HepG2 (cell line): ENCODE data around the gene FABP1. TPM values are rescaled to one million over a fixed set of nuclear protein-coding genes. Genes with fewer than 3 reads are reported as not detected.

Source experiments
- FLYWCH1 ChIP-seq: sonication (generic); formaldehyde crosslinking; IDR thresholded peaks from 2 replicates; pipeline ENCODE4 v1.8.1; 2023; ENCODE audit warnings: mild to moderate bottlenecking, missing genetic modification reagents
- GPN1 ChIP-seq: sonication (generic); formaldehyde crosslinking; IDR thresholded peaks from 2 replicates; pipeline ENCODE4 v1.5.1; 2020; ENCODE audit warnings: missing genetic modification reagents, borderline replicate concordance
- HDAC1 ChIP-seq: sonication (generic); formaldehyde crosslinking; IDR thresholded peaks from 2 replicates; pipeline ENCODE4 v1.5.1; 2020; ENCODE audit warnings: mild to moderate bottlenecking, missing genetic modification reagents
- ISX ChIP-seq: sonication (generic); formaldehyde crosslinking; conservative IDR thresholded peaks from 2 replicates; pipeline ENCODE4 v1.5.0; 2020; ENCODE audit warnings: missing genetic modification reagents
- RBM22 ChIP-seq: fragments of 200-400 bp; formaldehyde crosslinking; optimal IDR thresholded peaks from 2 replicates; pipeline ENCODE3; 2017; ENCODE audit warnings: mild to moderate bottlenecking, low read length, moderate library complexity
- XBP1 ChIP-seq: sonication (generic); formaldehyde crosslinking; IDR thresholded peaks from 2 replicates; pipeline ENCODE4 v1.5.0; 2020; ENCODE audit warnings: missing genetic modification reagents
- ZNF20 ChIP-seq: sonication (generic); formaldehyde crosslinking; IDR thresholded peaks from 2 replicates; pipeline ENCODE4 v1.4.0; 2020; ENCODE audit warnings: mild to moderate bottlenecking, moderate library complexity, missing genetic modification reagents
- ZNF235 ChIP-seq: sonication (generic); formaldehyde crosslinking; IDR thresholded peaks from 2 replicates; pipeline ENCODE4 v1.8.1; 2023; ENCODE audit warnings: mild to moderate bottlenecking, missing genetic modification reagents, borderline replicate concordance
- ZNF282 ChIP-seq: fragments of 450-650 bp; IDR thresholded peaks from 2 replicates; pipeline ENCODE4 v1.6.1; 2018; ENCODE audit not compliant: partially characterized antibody
- ZNF354B ChIP-seq: sonication (generic); formaldehyde crosslinking; IDR thresholded peaks from 2 replicates; pipeline ENCODE4 v1.8.0; 2022; ENCODE audit warnings: mild to moderate bottlenecking, missing genetic modification reagents
- ZNF382 ChIP-seq: sonication (generic); formaldehyde crosslinking; IDR thresholded peaks from 2 replicates; pipeline ENCODE4 v1.5.0; 2020; ENCODE audit warnings: missing genetic modification reagents, mild to moderate bottlenecking, borderline replicate concordance
- ZNF468 ChIP-seq: sonication (generic); formaldehyde crosslinking; IDR thresholded peaks from 2 replicates; pipeline ENCODE4 v1.8.0; 2022; ENCODE audit warnings: mild to moderate bottlenecking, moderate library complexity, missing genetic modification reagents
- ZNF703 ChIP-seq: sonication (generic); formaldehyde crosslinking; IDR thresholded peaks from 2 replicates; pipeline ENCODE4 v1.5.1; 2020; ENCODE audit warnings: missing genetic modification reagents, mild to moderate bottlenecking, moderate library complexity, borderline replicate concordance
- polyA plus RNA-seq, 8 experiments: library from polyadenylated mRNA; depleted of rRNA in 3 of 8; stranded (reverse) in 7 of 8; unstranded in 1 of 8; fragments of >200 nt; fragmentation: Illumina TruSeq in 4 of 8; extraction: Trizol in 4 of 8; gene quantifications; 2 replicates each; pipeline versions ENCODE4 v1.2.1 to v1.2.3, GENCODE V29; 2011 to 2016; ENCODE audit warnings: low read depth in 4 of 8, missing spikeins in 1 of 8, mixed read lengths in 1 of 8; ENCODE audit not compliant: insufficient read depth in 1 of 8
- total RNA-seq, 5 experiments: library from RNA; depleted of rRNA; stranded (reverse); fragments of >200 nt; fragmentation: Illumina TruSeq; extraction: Trizol; gene quantifications; 2 replicates each; pipeline ENCODE4 v1.2.3, GENCODE V29; 2016; ENCODE audit warnings: low read depth in 1 of 5
- TF ChIP-seq, protein P1 (sequence below): sonication (generic); formaldehyde crosslinking; IDR thresholded peaks from 2 replicates; pipeline ENCODE4 v1.9.0; 2022; ENCODE audit warnings: missing genetic modification reagents, mild to moderate bottlenecking, borderline replicate concordance
- TF ChIP-seq, protein P2 (sequence below): sonication (generic); formaldehyde crosslinking; IDR thresholded peaks from 2 replicates; pipeline ENCODE4 v1.4.0; 2020; ENCODE audit warnings: missing genetic modification reagents, mild to moderate bottlenecking, borderline replicate concordance
- TF ChIP-seq, protein P3 (sequence below): sonication (generic); formaldehyde crosslinking; IDR thresholded peaks from 2 replicates; pipeline ENCODE4 v1.5.0; 2020; ENCODE audit warnings: missing genetic modification reagents
- TF ChIP-seq, protein P4 (sequence below): IDR thresholded peaks from 2 replicates; pipeline ENCODE4 v1.6.1; 2016; ENCODE audit warnings: mild to moderate bottlenecking, missing biosample characterization, missing genetic modification reagents
- TF ChIP-seq, protein P5 (sequence below): IDR thresholded peaks from 2 replicates; pipeline ENCODE4 v1.6.1; 2012; ENCODE audit warnings: inconsistent platforms
- TF ChIP-seq, protein P6 (sequence below): sonication (generic); formaldehyde crosslinking; IDR thresholded peaks from 2 replicates; pipeline ENCODE4 v1.4.0; 2020; ENCODE audit warnings: missing genetic modification reagents
- TF ChIP-seq, protein P7 (sequence below): sonication (generic); formaldehyde crosslinking; IDR thresholded peaks from 2 replicates; pipeline ENCODE4 v1.9.0; 2021; ENCODE audit warnings: missing genetic modification reagents, mild to moderate bottlenecking, borderline replicate concordance

The FABP1 gene
- total and polyA plus RNA-seq, 2 of the 13 experiments (the other 11 are each of a cell fraction or from before 2014, with no cell fraction given): 644 to 1,608 TPM

DNA sequence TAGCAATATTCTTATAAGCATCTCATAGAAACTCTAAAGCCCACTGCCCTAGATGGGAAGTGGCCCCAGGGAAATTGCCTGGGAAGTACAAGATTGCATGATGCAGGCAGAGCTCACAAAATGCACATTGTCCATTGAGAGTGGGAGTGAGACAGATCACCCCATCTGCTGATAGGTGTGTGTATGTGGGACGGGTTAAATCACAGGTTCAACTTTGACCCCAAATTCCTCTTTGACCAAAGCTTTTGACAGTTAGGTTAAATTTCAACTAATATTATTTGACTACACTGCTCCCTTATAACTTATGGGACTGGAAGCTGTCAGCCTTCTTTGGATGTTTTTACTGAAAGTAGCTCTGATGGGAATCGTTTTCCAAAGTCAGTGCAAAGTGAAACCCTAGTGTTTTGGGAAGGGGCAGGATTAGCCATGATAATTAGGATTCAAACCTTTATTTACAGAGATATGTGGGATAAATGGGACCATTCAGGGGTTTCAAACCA is 11.4 kb upstream of the FABP1 start (continued):
- TF ChIP-seq, protein P1, sequence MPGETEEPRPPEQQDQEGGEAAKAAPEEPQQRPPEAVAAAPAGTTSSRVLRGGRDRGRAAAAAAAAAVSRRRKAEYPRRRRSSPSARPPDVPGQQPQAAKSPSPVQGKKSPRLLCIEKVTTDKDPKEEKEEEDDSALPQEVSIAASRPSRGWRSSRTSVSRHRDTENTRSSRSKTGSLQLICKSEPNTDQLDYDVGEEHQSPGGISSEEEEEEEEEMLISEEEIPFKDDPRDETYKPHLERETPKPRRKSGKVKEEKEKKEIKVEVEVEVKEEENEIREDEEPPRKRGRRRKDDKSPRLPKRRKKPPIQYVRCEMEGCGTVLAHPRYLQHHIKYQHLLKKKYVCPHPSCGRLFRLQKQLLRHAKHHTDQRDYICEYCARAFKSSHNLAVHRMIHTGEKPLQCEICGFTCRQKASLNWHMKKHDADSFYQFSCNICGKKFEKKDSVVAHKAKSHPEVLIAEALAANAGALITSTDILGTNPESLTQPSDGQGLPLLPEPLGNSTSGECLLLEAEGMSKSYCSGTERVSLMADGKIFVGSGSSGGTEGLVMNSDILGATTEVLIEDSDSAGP: no peak
- TF ChIP-seq, protein P2, sequence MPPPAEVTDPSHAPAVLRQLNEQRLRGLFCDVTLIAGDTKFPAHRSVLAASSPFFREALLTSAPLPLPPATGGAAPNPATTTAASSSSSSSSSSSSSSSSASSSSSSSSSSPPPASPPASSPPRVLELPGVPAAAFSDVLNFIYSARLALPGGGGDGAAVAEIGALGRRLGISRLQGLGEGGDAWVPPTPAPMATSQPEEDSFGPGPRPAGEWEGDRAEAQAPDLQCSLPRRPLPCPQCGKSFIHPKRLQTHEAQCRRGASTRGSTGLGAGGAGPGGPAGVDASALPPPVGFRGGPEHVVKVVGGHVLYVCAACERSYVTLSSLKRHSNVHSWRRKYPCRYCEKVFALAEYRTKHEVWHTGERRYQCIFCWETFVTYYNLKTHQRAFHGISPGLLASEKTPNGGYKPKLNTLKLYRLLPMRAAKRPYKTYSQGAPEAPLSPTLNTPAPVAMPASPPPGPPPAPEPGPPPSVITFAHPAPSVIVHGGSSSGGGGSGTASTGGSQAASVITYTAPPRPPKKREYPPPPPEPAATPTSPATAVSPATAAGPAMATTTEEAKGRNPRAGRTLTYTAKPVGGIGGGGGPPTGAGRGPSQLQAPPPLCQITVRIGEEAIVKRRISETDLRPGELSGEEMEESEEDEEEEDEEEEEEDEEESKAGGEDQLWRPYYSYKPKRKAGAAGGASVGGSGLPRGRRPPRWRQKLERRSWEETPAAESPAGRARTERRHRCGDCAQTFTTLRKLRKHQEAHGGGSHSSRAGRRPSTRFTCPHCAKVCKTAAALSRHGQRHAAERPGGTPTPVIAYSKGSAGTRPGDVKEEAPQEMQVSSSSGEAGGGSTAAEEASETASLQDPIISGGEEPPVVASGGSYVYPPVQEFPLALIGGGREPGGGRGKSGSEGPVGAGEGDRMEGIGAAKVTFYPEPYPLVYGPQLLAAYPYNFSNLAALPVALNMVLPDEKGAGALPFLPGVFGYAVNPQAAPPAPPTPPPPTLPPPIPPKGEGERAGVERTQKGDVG (CRISPR knock-in tag): no peak
- TF ChIP-seq FLYWCH1 (CRISPR knock-in tag) (no peak), RBM22 (no peak), ZNF354B (CRISPR knock-in tag) (no peak), ZNF282 (no peak), ISX (no peak), GPN1 (no peak), XBP1 (CRISPR knock-in tag) (no peak), ZNF468 (CRISPR knock-in tag) (no peak), ZNF20 (CRISPR knock-in tag) (no peak), ZNF382 (CRISPR knock-in tag) (no peak), HDAC1 (CRISPR knock-in tag) (peak; percentile 76), ZNF235 (CRISPR knock-in tag) (no peak), ZNF703 (CRISPR knock-in tag) (no peak)
- TF ChIP-seq, protein P3, sequence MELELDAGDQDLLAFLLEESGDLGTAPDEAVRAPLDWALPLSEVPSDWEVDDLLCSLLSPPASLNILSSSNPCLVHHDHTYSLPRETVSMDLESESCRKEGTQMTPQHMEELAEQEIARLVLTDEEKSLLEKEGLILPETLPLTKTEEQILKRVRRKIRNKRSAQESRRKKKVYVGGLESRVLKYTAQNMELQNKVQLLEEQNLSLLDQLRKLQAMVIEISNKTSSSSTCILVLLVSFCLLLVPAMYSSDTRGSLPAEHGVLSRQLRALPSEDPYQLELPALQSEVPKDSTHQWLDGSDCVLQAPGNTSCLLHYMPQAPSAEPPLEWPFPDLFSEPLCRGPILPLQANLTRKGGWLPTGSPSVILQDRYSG (CRISPR knock-in tag): no peak
- TF ChIP-seq, protein P4, sequence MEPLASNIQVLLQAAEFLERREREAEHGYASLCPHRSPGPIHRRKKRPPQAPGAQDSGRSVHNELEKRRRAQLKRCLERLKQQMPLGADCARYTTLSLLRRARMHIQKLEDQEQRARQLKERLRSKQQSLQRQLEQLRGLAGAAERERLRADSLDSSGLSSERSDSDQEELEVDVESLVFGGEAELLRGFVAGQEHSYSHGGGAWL (CRISPR knock-in tag): no peak
- TF ChIP-seq, protein P5, sequence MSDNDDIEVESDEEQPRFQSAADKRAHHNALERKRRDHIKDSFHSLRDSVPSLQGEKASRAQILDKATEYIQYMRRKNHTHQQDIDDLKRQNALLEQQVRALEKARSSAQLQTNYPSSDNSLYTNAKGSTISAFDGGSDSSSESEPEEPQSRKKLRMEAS: peak; percentile 66
- TF ChIP-seq, protein P6, sequence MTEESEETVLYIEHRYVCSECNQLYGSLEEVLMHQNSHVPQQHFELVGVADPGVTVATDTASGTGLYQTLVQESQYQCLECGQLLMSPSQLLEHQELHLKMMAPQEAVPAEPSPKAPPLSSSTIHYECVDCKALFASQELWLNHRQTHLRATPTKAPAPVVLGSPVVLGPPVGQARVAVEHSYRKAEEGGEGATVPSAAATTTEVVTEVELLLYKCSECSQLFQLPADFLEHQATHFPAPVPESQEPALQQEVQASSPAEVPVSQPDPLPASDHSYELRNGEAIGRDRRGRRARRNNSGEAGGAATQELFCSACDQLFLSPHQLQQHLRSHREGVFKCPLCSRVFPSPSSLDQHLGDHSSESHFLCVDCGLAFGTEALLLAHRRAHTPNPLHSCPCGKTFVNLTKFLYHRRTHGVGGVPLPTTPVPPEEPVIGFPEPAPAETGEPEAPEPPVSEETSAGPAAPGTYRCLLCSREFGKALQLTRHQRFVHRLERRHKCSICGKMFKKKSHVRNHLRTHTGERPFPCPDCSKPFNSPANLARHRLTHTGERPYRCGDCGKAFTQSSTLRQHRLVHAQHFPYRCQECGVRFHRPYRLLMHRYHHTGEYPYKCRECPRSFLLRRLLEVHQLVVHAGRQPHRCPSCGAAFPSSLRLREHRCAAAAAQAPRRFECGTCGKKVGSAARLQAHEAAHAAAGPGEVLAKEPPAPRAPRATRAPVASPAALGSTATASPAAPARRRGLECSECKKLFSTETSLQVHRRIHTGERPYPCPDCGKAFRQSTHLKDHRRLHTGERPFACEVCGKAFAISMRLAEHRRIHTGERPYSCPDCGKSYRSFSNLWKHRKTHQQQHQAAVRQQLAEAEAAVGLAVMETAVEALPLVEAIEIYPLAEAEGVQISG (CRISPR knock-in tag): peak; percentile 83
- TF ChIP-seq, protein P7, sequence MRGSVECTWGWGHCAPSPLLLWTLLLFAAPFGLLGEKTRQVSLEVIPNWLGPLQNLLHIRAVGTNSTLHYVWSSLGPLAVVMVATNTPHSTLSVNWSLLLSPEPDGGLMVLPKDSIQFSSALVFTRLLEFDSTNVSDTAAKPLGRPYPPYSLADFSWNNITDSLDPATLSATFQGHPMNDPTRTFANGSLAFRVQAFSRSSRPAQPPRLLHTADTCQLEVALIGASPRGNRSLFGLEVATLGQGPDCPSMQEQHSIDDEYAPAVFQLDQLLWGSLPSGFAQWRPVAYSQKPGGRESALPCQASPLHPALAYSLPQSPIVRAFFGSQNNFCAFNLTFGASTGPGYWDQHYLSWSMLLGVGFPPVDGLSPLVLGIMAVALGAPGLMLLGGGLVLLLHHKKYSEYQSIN (CRISPR knock-in tag): no peak
